Neural cell (in vitro differentiated cells): ENCODE measurements around the gene MEIOC. TPM values are rescaled to one million over a fixed set of nuclear protein-coding genes. Genes with fewer than 3 reads are reported as not detected.

ENCODE experiments used
- H2AFZ ChIP-seq: fragments of 200-600, 300-800 bp; sonication (generic), shearing (Covaris generic); 2 replicates; pipeline ENCODE4 v1.6.0; 2014; ENCODE audit warnings: low read depth, mild to moderate bottlenecking, antibody characterized with exemption, low read length, moderate library complexity
- H3F3A ChIP-seq: fragments of 200-600 bp; shearing (Covaris generic); 2 replicates; pipeline ENCODE4 v1.6.1; 2016; ENCODE audit warnings: mild to moderate bottlenecking, moderate library complexity, mixed read lengths, antibody characterized with exemption, low read length; ENCODE audit not compliant: insufficient read depth, poor library complexity, severe bottlenecking
- H3K27ac ChIP-seq: fragments of 200-600, 300-800 bp; sonication (generic), shearing (Covaris generic); 2 replicates; pipeline ENCODE4 v1.5.1; 2014; ENCODE audit warnings: mild to moderate bottlenecking, low read length, moderate library complexity
- H3K27me3 ChIP-seq: fragments of 300-800, 200-600 bp; sonication (generic), shearing (Covaris generic); 2 replicates; pipeline ENCODE4 v1.6.0; 2014; ENCODE audit warnings: mild to moderate bottlenecking, low read depth, low read length, moderate library complexity; ENCODE audit not compliant: insufficient read depth
- H3K36me3 ChIP-seq: fragments of 300-800, 200-600 bp; sonication (generic), shearing (Covaris generic); 2 replicates; pipeline ENCODE4 v1.5.1; 2014; ENCODE audit warnings: mild to moderate bottlenecking, antibody characterized with exemption, low read length, moderate library complexity; ENCODE audit not compliant: insufficient read depth
- H3K4me2 ChIP-seq: fragments of 300-800, 200-600 bp; sonication (generic), shearing (Covaris generic); 2 replicates; pipeline ENCODE4 v1.6.0; 2014; ENCODE audit warnings: mild to moderate bottlenecking, low read length
- H3K4me3 ChIP-seq: fragments of 300-800, 200-600 bp; sonication (generic), shearing (Covaris generic); 2 replicates; pipeline ENCODE4 v1.5.1; 2014; ENCODE audit warnings: mild to moderate bottlenecking, low read length, moderate library complexity
- H3K79me2 ChIP-seq: fragments of 200-600 bp; shearing (Covaris generic); replicated peaks from 2 replicates; pipeline ENCODE4 v1.6.0; 2014; ENCODE audit warnings: mild to moderate bottlenecking, low read length, moderate library complexity; ENCODE audit not compliant: insufficient read depth
- H3K9ac ChIP-seq: fragments of 300-800, 200-600 bp; sonication (generic), shearing (Covaris generic); 2 replicates; pipeline ENCODE4 v1.6.1; 2016; ENCODE audit warnings: mild to moderate bottlenecking, low read length, mixed read lengths
- H3K9me2 ChIP-seq: fragments of 200-600 bp; shearing (Covaris generic); 2 replicates; pipeline ENCODE4 v1.6.1; 2016; ENCODE audit warnings: mild to moderate bottlenecking, low read length, mixed read lengths; ENCODE audit not compliant: insufficient read depth
- H3K9me3 ChIP-seq: fragments of 200-600, 300-800 bp; sonication (generic), shearing (Covaris generic); 2 replicates; pipeline ENCODE4 v1.6.1; 2016; ENCODE audit warnings: mild to moderate bottlenecking, mixed run types, low read length, moderate library complexity, mixed read lengths
- H4K20me1 ChIP-seq: fragments of 200-600 bp; shearing (Covaris generic); 2 replicates; pipeline ENCODE4 v1.6.1; 2016; ENCODE audit warnings: mild to moderate bottlenecking, mixed run types; ENCODE audit not compliant: insufficient read depth
- EP300 ChIP-seq: fragments of 450-650 bp; conservative IDR thresholded peaks from 2 replicates; pipeline ENCODE4 v1.6.1; 2014; ENCODE audit warnings: antibody characterized with exemption, mild to moderate bottlenecking, moderate library complexity; ENCODE audit not compliant: poor library complexity, severe bottlenecking
- EZH2 ChIP-seq: fragments of 200-600, 300-800 bp; shearing (Covaris generic), sonication (generic); IDR thresholded peaks from 2 replicates; pipeline ENCODE4 v1.6.1; 2014; ENCODE audit warnings: antibody characterized with exemption, low read length, borderline replicate concordance, mild to moderate bottlenecking; ENCODE audit not compliant: insufficient read depth, poor library complexity, severe bottlenecking
- MXI1 ChIP-seq: fragments of 450-650 bp; conservative IDR thresholded peaks from 2 replicates; pipeline ENCODE4 v1.6.1; 2014; ENCODE audit warnings: antibody characterized with exemption, mild to moderate bottlenecking; ENCODE audit not compliant: poor library complexity, severe bottlenecking
- POLR2AphosphoS5 ChIP-seq: IDR thresholded peaks from 2 replicates; pipeline ENCODE4 v1.6.1; 2012
- RAD21 ChIP-seq: fragments of 450-650 bp; conservative IDR thresholded peaks from 2 replicates; pipeline ENCODE4 v1.6.1; 2014; ENCODE audit warnings: antibody characterized with exemption, mild to moderate bottlenecking, moderate library complexity
- SMC3 ChIP-seq: fragments of 450-650 bp; conservative IDR thresholded peaks from 2 replicates; pipeline ENCODE4 v1.6.1; 2014; ENCODE audit warnings: antibody characterized with exemption, mild to moderate bottlenecking, moderate library complexity; ENCODE audit not compliant: poor library complexity
- TAF1 ChIP-seq: IDR thresholded peaks from 2 replicates; pipeline ENCODE4 v1.6.1; 2012; ENCODE audit warnings: low read depth
- polyA plus RNA-seq: library from polyadenylated mRNA; depleted of rRNA; stranded (reverse); fragments of >200 nt; gene quantifications from 2 replicates; pipeline ENCODE4 v1.2.3, GENCODE V29; 2014
- TF ChIP-seq, protein P1 (sequence below): IDR thresholded peaks from 2 replicates; pipeline ENCODE4 v1.6.1; 2012; ENCODE audit warnings: borderline replicate concordance
- TF ChIP-seq, protein P2 (sequence below): fragments of 450-650 bp; IDR thresholded peaks from 2 replicates; pipeline ENCODE4 v1.5.1; 2014; ENCODE audit warnings: antibody characterized with exemption, mild to moderate bottlenecking, moderate library complexity; ENCODE audit not compliant: poor library complexity, severe bottlenecking

MEIOC gene
- polyA plus RNA-seq, 1 donor from 2014 or later = not detected

DNA sequence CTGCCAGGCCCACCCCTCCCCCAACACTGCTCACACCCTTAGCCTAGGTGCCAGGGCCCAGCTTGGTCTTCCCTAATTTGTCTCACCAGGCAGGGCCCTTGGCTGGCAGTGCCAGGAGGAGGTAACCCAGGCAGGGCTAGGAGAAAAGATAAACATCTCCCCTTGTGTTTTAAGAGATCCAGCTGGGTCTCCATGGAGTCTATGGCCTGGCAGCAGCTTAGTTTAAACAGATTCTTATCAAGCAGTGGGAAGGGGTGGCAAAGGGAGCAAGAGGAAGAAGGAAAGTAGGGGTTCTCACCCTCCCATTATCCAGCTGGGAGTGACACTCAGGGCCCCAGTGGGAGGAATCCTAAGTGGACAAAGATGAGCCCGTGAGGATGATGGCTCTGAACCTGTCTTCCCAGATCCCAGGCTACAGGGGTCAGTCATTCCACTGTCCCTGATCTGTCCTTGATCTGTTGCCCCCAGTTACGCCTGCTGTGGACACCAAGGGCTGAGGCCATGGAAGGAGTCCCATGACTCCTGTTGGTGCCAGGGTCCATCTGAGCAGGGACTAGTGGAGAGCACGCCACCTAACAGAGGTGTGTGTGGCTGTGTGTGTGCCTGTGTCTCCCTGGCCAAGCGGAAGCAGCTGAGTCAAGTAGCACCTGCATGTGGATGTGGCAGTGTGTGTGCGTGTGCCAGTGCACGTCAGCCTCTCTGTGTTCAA is 47.4 kb upstream of the MEIOC start:
- Histone ChIP-seq H3K4me3 (no peak overlapping the region), H3K9me3 (no peaks in the 10 kb centered on the region), H3K9ac (no peak overlapping the region), H3K79me2 (no peaks in the 10 kb centered on the region), H3K4me2 (no peak overlapping the region), H3K9me2 (no peaks in the 10 kb centered on the region), H3K36me3 (no peaks in the 10 kb centered on the region), H3F3A (no peaks in the 10 kb centered on the region), H2AFZ (no peak overlapping the region), H4K20me1 (no peaks in the 10 kb centered on the region), H3K27me3 (no peaks in the 10 kb centered on the region), H3K27ac (no peak overlapping the region)
- TF ChIP-seq RAD21 (no peak), SMC3 (no peak), MXI1 (no peak), TAF1 (no peak), POLR2AphosphoS5 (no peak), EP300 (no peak), EZH2 (no peak)
- TF ChIP-seq, protein P1, sequence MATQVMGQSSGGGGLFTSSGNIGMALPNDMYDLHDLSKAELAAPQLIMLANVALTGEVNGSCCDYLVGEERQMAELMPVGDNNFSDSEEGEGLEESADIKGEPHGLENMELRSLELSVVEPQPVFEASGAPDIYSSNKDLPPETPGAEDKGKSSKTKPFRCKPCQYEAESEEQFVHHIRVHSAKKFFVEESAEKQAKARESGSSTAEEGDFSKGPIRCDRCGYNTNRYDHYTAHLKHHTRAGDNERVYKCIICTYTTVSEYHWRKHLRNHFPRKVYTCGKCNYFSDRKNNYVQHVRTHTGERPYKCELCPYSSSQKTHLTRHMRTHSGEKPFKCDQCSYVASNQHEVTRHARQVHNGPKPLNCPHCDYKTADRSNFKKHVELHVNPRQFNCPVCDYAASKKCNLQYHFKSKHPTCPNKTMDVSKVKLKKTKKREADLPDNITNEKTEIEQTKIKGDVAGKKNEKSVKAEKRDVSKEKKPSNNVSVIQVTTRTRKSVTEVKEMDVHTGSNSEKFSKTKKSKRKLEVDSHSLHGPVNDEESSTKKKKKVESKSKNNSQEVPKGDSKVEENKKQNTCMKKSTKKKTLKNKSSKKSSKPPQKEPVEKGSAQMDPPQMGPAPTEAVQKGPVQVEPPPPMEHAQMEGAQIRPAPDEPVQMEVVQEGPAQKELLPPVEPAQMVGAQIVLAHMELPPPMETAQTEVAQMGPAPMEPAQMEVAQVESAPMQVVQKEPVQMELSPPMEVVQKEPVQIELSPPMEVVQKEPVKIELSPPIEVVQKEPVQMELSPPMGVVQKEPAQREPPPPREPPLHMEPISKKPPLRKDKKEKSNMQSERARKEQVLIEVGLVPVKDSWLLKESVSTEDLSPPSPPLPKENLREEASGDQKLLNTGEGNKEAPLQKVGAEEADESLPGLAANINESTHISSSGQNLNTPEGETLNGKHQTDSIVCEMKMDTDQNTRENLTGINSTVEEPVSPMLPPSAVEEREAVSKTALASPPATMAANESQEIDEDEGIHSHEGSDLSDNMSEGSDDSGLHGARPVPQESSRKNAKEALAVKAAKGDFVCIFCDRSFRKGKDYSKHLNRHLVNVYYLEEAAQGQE = no peak
- TF ChIP-seq, protein P2, sequence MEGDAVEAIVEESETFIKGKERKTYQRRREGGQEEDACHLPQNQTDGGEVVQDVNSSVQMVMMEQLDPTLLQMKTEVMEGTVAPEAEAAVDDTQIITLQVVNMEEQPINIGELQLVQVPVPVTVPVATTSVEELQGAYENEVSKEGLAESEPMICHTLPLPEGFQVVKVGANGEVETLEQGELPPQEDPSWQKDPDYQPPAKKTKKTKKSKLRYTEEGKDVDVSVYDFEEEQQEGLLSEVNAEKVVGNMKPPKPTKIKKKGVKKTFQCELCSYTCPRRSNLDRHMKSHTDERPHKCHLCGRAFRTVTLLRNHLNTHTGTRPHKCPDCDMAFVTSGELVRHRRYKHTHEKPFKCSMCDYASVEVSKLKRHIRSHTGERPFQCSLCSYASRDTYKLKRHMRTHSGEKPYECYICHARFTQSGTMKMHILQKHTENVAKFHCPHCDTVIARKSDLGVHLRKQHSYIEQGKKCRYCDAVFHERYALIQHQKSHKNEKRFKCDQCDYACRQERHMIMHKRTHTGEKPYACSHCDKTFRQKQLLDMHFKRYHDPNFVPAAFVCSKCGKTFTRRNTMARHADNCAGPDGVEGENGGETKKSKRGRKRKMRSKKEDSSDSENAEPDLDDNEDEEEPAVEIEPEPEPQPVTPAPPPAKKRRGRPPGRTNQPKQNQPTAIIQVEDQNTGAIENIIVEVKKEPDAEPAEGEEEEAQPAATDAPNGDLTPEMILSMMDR = no peak

DNA sequence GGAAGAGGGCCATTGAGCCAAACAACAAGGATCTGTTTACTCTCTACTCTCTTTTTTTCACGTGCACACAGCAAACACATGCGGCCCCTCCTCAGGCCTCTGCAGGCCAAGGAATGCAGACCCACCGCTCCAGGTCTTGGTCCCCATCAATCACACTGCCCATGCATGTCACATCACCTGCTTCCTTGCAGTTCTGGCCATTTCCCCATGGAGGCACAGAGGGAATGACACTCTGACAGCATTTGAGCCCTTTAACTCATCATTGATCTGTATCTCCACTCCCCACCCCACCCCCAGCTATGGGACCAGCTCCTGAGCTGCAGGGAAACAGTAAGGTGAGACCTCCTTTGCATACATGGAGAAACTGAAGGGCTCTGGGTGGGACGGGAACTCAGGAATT is 45.9 kb upstream of the MEIOC start:
- no peaks in the 10 kb centered on the region for H3F3A ChIP-seq
- no peaks in the 10 kb centered on the region for H4K20me1 ChIP-seq
- no peak for TF ChIP-seq RAD21
- TF ChIP-seq POLR2AphosphoS5 = no peak
- no peak for TF ChIP-seq MXI1
- no peak for TF ChIP-seq TAF1
- no peak for TF ChIP-seq EZH2
- TF ChIP-seq, protein P2 = no peak
- TF ChIP-seq, protein P1 = no peak
- no peak for TF ChIP-seq SMC3
- TF ChIP-seq EP300 = no peak
- no peaks in the 10 kb centered on the region for H3K9me3 ChIP-seq
- no peak overlapping the region for H2AFZ ChIP-seq
- H3K9ac ChIP-seq = no peak overlapping the region
- no peak overlapping the region for H3K27ac ChIP-seq
- H3K27me3 ChIP-seq = no peaks in the 10 kb centered on the region
- no peaks in the 10 kb centered on the region for H3K79me2 ChIP-seq
- no peaks in the 10 kb centered on the region for H3K36me3 ChIP-seq
- no peak overlapping the region for H3K4me3 ChIP-seq
- H3K9me2 ChIP-seq = no peaks in the 10 kb centered on the region
- H3K4me2 ChIP-seq = no peak overlapping the region
